SK-N-SH treated with all-trans-retinoic acid at 6 μM for 48 hours (cell line): ENCODE results near the gene CSNK2B.

Source experiments
- CREB5 ChIP-seq: fragments of 250-450 bp; sonication (Bioruptor Pico); IDR thresholded peaks from 2 replicates; pipeline ENCODE4 v1.5.1; 2020; ENCODE audit warnings: low read depth, mild to moderate bottlenecking, moderate library complexity
- CSDC2 ChIP-seq: fragments of 250-450 bp; sonication (Bioruptor Pico); IDR thresholded peaks from 2 replicates; pipeline ENCODE4 v1.5.0; 2020; ENCODE audit warnings: mild to moderate bottlenecking, moderate library complexity
- OSR1 ChIP-seq: fragments of 250-450 bp; sonication (Bioruptor Pico); IDR thresholded peaks from 2 replicates; pipeline ENCODE4 v1.8.0; 2022; ENCODE audit warnings: moderate library complexity, mild to moderate bottlenecking, inconsistent platforms
- PATZ1 ChIP-seq: fragments of 250-450 bp; sonication (Bioruptor Pico); IDR thresholded peaks from 2 replicates; pipeline ENCODE4 v1.8.0; 2020; ENCODE audit warnings: mild to moderate bottlenecking, moderate library complexity, borderline replicate concordance
- RARB ChIP-seq: fragments of 250-450 bp; sonication (Bioruptor Pico); IDR thresholded peaks from 2 replicates; pipeline ENCODE4 v1.8.0; 2021; ENCODE audit warnings: mild to moderate bottlenecking, moderate library complexity
- SNAI2 ChIP-seq: fragments of 250-450 bp; sonication (Bioruptor Pico); IDR thresholded peaks from 2 replicates; pipeline ENCODE4 v1.5.0; 2020; ENCODE audit warnings: mild to moderate bottlenecking, moderate library complexity
- TCF4 ChIP-seq: fragments of 250-450 bp; sonication (Bioruptor Pico); IDR thresholded peaks from 2 replicates; pipeline ENCODE4 v1.8.0; 2021; ENCODE audit warnings: mild to moderate bottlenecking, moderate library complexity, borderline replicate concordance
- ZC3H10 ChIP-seq: fragments of 250-450 bp; sonication (Bioruptor Pico); IDR thresholded peaks from 2 replicates; pipeline ENCODE4 v1.5.1; 2021; ENCODE audit warnings: mild to moderate bottlenecking, moderate library complexity
- ZFP3 ChIP-seq: fragments of 250-450 bp; sonication (Bioruptor Pico); IDR thresholded peaks from 2 replicates; pipeline ENCODE4 v1.5.0; 2020; ENCODE audit warnings: mild to moderate bottlenecking, moderate library complexity
- ZFP30 ChIP-seq: fragments of 450-650 bp; formaldehyde crosslinking; IDR thresholded peaks from 2 replicates; pipeline ENCODE4 v1.5.0; 2022; ENCODE audit warnings: mild to moderate bottlenecking, moderate library complexity
- ZNF70 ChIP-seq: fragments of 450-650 bp; formaldehyde crosslinking; IDR thresholded peaks from 2 replicates; pipeline ENCODE4 v1.5.0; 2020; ENCODE audit warnings: mild to moderate bottlenecking, moderate library complexity
- ZNF8 ChIP-seq: fragments of 450-650 bp; formaldehyde crosslinking; IDR thresholded peaks from 2 replicates; pipeline ENCODE4 v1.5.0; 2020; ENCODE audit warnings: mild to moderate bottlenecking, moderate library complexity
- TF ChIP-seq, protein P1 (sequence below): fragments of 250-450 bp; sonication (Bioruptor Pico); IDR thresholded peaks from 2 replicates; pipeline ENCODE4 v1.5.0; 2020; ENCODE audit warnings: mild to moderate bottlenecking, moderate library complexity

GRCh38 chr6:31693535-31693934, 27.7 kb downstream of the CSNK2B start:
- no peak for TF ChIP-seq CSDC2 (CRISPR knock-in tag)
- TF ChIP-seq PATZ1 (CRISPR knock-in tag) = no peak
- TF ChIP-seq ZNF70 (CRISPR knock-in tag) = no peak
- no peak for TF ChIP-seq TCF4 (CRISPR knock-in tag)
- TF ChIP-seq ZFP3 (CRISPR knock-in tag) = no peak
- TF ChIP-seq OSR1 = no peak
- TF ChIP-seq SNAI2 = no peak
- no peak for TF ChIP-seq RARB (CRISPR knock-in tag)
- TF ChIP-seq ZC3H10 (CRISPR knock-in tag) = no peak
- TF ChIP-seq ZFP30 (CRISPR knock-in tag) = no peak
- TF ChIP-seq, protein P1, sequence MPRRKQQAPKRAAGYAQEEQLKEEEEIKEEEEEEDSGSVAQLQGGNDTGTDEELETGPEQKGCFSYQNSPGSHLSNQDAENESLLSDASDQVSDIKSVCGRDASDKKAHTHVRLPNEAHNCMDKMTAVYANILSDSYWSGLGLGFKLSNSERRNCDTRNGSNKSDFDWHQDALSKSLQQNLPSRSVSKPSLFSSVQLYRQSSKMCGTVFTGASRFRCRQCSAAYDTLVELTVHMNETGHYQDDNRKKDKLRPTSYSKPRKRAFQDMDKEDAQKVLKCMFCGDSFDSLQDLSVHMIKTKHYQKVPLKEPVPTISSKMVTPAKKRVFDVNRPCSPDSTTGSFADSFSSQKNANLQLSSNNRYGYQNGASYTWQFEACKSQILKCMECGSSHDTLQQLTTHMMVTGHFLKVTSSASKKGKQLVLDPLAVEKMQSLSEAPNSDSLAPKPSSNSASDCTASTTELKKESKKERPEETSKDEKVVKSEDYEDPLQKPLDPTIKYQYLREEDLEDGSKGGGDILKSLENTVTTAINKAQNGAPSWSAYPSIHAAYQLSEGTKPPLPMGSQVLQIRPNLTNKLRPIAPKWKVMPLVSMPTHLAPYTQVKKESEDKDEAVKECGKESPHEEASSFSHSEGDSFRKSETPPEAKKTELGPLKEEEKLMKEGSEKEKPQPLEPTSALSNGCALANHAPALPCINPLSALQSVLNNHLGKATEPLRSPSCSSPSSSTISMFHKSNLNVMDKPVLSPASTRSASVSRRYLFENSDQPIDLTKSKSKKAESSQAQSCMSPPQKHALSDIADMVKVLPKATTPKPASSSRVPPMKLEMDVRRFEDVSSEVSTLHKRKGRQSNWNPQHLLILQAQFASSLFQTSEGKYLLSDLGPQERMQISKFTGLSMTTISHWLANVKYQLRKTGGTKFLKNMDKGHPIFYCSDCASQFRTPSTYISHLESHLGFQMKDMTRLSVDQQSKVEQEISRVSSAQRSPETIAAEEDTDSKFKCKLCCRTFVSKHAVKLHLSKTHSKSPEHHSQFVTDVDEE = no peak
- TF ChIP-seq ZNF8 = no peak
- no peak for TF ChIP-seq CREB5 (CRISPR knock-in tag)
